GM04504 (cell line): ENCODE measurements around the gene RNF2.
"Not testable (repeated sequence)": the region's sequence is repeated elsewhere in the genome, so short reads cannot be mapped to it uniquely, and the experiment has no call there.

Experiments
- DNase-seq: peaks from one replicate; pipeline ENCODE4 v3.0.0-alpha.2; 2012; ENCODE audit warnings: low read depth

Gene RNF2

DNA sequence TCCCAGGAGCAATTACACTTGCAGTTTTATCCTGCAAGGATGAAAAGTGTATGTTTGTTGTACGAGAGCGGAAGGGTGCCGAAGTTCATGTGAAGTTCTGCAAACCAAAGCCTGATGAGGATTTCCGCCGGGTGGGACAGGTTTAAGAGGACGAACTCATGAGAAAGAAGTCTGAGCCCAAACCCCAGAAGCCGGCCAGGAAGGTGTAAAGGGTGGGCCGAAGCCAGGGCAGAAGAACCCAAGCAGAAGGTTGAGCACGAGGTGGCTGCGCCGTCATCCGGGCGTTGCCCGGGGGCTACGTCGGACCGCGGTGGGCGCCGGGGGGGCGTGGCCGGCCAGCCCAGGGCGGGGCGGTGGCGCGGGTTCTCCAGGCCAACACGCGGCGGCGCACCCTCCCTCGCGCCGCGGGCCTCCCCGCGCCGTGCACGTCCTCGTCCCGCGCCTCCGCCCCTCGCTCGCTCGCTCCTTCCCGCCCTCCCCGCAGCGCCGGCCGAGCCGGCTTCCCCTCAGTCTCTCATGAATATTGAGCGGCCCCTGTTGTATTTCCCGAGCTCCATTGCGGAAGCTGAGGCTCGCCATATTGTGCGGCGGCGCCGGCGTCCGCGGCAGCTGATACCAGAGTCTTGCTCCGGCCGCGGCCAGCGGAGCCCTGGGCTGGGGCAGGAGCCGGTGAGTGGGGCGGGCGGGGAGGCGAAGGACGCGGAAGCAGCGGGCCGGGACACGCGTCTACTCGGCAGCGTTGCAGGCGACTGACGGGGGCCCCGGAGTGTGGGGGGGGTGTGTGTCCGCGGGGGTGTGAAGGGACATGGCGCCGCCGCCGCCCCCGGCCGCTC, at the start of gene RNF2:
TSS of gene RNF2 (plus strand) at position 578 of the 833 bp plus-strand sequence. CDS start 41,996 bp downstream, outside the sequence.
- DNase-seq, result peak; percentile 42

DNA sequence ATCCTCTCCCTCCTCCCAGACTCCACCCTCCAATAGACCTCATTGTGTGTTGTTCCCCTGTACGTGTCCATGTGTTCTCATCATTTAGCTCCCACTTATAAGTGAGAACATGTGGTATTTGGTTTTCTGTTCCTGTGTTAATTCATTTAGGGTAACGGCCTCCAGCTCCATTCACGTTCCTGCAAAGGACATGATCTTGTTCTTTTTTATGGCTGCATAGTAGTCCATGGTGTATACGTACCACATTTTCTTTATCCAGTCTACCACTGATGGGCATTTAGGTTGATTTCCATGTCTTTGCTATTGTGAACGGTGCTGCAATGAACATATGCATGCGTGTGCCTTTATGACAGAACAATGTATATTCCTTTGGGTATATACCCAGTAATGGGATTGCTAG, 45.4 kb upstream of the RNF2 start:
- DNase-seq, result not testable (repeated sequence)

- DNase-seq, result not testable (repeated sequence)
These were observed 44.0 kb upstream of the RNF2 start for GRCh38 chr1:185001312-185001880.

GRCh38 chr1:185008838-185009237, 36.5 kb upstream of the RNF2 start:
- no peak for DNase-seq

DNA sequence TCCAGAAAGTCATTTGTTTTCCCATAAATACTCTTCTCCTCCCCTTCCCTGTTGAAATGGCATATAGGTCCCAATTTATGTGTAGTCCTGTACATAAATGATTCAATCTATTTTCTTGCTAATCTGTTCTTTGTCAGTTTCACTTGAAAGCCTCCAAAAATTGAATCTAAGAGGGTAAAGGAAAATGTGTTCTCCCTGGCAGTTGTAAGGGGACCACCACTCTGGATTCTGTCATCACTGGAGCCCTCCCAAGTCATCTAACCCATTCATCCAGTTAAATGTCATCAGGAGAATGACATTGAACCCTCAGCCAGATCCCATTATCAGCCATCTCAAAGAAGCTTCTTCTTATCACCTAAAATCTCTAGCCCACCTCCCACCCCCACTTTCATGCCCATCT, 35.0 kb upstream of the RNF2 start:
- no peak for DNase-seq

DNA sequence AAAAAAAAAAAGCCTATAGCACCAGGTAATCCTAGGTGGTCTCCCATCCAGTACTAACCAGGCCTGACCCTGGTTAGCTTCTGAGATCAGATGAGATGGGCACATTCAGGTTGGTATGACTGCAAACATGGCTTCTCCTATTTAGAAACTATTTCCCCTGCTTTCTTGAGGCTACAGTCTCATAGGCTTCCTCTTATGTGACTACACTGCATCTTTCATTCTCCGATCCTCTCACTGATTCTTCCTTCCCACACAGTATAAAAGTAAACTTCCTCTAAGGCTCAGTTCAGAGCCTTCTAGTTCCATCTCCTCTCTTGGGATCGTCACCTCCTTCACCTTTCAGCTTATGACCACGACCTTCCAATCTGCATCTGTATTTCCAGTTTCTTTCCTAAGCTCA, 30.4 kb upstream of the RNF2 start:
- DNase-seq, result no peak

DNA sequence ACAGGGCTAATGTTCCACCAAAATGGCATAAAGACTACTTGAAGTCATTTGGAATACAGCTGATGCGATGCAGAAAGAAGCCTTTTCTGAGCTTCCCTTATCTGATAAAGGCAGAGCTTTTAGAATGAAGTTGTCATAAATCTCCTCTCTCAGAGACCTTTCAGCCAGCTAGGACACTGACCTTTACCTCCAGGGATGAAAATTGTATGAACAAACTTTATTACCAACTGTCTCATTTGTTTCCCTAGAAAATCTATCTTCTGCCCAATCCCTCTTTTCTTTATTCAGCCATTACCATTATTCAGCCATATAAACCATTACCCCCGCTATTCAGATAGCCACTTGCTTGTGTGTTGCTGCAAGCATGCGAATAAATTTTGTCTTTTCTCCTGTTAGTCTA, 29.7 kb upstream of the RNF2 start:
- DNase-seq, result no peak

- no peak for DNase-seq
These were observed 28.5 kb upstream of the RNF2 start for GRCh38 chr1:185016880-185017279.

- peak; percentile 74 for DNase-seq
These were observed 28.0 kb upstream of the RNF2 start for GRCh38 chr1:185017338-185017737.

DNA sequence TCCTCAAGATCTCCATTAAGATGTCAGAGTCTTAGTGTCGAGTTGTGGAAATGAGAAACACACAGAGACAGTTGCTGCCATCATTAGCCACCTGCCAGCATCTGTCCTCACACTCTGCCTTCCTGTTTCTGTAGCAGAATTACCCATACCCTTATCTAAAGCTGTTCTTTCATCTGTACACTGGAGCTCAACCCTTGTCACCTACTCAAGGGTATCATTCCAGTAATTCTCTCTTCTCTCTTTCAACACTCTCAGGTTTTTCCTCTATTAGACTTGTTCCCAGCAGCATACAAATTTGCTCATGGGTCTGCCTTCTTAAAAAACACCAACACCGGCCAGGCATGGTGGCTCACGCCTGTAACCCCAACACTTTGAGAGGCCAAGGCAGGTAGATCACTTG, 27.4 kb upstream of the RNF2 start:
- no peak for DNase-seq

- no peak for DNase-seq
These were observed 18.0 kb upstream of the RNF2 start for GRCh38 chr1:185027252-185027882.

- no peak for DNase-seq
These were observed 11.7 kb upstream of the RNF2 start for GRCh38 chr1:185033686-185034085.

DNA sequence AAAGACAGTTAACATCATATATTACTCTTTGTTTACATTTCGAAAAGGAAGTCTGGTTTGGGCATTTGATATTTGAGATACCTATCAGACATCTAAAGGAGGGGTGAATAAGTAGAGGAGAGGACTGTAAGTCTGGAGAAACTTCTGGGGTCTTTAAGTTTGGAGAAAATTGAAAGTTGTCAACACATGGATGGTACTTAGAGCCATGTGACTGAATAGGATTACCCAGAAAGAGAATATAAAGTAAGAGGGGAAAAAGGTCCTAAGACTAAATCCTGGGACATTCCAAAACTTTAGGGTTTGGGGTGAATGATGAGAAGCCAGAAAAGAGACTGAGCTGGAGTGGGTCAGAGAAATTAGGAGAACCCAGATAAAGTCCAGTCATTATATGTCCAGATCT, 10.1 kb upstream of the RNF2 start:
- DNase-seq, result no peak

GRCh38 chr1:185038813-185039376, 6.5 kb upstream of the RNF2 start:
- no peak for DNase-seq

DNA sequence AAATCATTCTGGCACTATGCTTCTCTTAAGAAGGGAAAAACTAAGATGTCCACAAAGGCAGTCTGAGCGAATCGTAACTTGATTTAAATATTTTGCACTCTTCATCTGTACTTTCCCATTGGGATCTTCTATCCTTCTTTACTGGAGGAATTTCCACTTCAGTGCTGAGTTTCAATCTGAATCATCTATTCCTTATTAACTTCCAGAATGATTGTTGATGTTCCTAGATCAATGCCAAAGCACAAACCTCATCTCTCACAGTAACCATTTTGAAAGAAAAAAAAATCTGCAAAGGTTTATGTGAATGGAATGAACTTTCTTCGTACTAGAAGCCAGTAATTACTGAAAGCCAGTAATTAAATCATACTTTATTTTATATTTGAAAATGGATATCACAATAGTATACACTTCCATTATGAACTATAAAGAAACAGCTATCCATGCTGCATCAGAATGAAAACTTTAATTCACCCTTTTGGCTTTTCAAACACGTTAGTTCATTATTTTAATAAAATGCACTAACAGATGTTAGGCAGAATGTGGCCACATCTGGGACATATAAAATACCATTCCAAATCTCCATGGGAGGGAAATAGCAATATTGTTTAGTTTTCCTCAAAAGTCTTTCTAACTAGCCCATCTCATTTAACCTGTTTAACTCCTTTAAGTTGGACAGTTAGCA, 5.5 kb upstream of the RNF2 start:
- DNase-seq, result no peak

DNA sequence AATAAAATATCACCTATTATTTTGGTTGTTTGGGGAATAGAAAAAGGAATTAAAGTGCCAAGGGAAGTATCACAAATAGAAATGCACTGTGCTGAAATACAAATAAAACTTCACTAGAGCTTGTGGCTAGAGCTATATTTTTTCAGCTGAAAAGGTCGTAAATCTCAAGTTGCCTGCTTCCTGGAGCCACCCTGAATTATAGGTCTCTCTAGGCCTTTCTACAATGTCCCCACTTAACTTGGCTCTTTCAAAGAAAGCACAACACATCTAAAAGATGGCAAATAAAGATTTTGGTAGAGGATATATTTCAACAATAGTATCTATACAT, 5.0 kb upstream of the RNF2 start:
- DNase-seq, result no peak

DNA sequence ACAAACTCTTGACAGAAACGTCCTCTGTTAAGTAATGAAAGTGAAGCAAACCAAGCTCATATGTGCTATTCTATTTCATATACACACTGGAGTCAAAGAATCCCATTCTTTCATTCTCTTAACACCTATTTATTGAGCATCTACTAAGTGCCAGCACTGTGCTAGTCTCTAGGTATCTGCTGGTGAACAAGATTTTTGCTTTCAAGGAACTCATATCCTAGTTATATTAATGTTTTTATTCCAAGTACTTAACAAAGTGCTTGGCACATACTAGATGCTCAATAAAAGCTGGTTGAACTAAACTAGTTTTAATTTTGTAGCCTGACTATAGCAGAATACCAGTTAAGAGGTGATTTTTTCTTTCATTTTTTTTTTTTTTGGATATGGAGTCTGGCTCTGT, 3.6 kb upstream of the RNF2 start:
- DNase-seq, result no peak

GRCh38 chr1:185042737-185043136, 2.6 kb upstream of the RNF2 start:
- DNase-seq, result no peak

- DNase-seq, result no peak
These were observed 971 bp upstream of the RNF2 start for GRCh38 chr1:185044387-185044786.

DNA sequence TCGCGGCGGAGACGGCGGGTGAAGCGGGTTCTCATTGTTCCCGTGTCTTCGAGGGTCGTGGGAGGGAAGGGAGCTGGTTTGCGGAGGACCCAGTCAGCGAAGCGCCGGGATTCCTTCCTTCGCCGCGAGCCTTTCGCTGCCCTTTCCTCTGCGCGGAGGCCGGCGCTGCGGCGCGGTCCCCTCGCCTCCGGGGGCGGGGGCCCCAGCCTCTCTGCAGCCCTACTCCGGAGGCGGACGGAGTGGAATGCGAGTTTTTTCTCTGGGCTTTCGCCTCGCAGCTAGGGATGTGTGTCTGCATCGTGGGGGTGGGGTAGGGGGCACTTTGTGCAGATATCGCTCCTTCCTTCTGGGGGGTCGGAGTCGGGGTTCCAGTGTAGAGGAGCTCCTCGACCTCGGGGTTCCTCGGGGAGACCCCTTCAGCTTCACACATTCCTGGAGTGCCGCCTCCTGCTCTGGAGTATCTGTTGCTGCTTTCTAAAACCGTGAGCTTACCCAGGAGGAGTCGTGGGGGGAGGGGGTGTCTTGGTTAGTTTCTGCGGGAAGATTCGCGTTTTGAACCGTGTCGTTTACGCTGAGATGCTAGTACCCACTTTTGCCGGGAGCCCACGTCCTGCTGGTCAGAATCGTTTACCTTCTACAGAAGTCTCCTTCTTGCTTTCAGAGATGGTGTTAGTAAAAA, 595 bp downstream of the RNF2 start:
- no peak for DNase-seq

DNA sequence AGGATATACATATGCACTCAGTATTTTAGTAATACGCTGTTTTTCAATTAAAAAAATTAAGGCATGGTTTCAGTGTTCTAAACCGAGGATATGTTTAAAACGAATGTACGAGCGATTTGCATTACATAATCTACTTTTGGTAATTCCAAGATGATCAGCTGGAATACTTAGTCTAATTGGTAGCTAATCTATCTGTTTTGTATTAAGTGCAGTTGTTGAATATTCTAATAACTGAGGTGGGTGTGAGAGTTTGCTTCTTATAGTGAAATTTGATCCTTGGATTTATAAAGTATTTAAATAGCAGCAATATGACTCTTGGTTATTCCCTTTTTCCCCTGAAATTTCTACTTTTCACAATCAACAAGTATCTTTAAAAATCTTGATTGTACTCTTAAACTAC, 1.3 kb downstream of the RNF2 start:
- no peak for DNase-seq

DNA sequence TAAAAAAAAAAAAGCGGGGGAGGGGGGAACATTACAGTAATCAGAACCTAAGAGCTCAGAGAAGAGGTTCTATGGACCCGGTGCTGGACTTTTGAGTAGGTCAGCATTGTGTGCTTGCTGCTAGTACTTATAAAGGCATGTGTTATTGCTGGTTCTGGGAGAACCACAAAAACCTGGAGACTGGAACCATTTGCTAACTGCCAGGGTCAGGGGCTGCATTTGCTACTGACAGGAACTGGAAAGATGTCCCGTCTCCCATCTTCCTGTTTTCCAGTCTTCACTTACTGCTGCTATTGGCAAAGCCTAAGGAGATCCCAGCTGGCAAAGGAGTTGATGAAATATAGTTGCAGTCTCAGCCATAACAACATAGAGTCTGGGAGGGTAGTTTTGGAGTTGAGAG, 4.3 kb downstream of the RNF2 start:
- no peak for DNase-seq
